C4-2B (cell line): ENCODE measurements around the gene MAP3K20.
"Not testable (repeated sequence)": the region's sequence is repeated elsewhere in the genome, so short reads cannot be mapped to it uniquely, and the experiment has no call there.

Experiments used
- CTCF ChIP-seq: fragments of 450-650 bp; conservative IDR thresholded peaks from 2 replicates; pipeline ENCODE4 v1.5.1; 2017; ENCODE audit warnings: mild to moderate bottlenecking
- ZFX ChIP-seq: fragments of 450-650 bp; IDR thresholded peaks from 2 replicates; pipeline ENCODE4 v1.6.1; 2017

GRCh38 chr2:173262356-173262755 is 186.7 kb downstream of the MAP3K20 start:
- TF ChIP-seq CTCF, ZFX: not testable (repeated sequence)
